Glomerular visceral epithelial cell (primary cell): ENCODE results near the gene LINGO1.

Experiments used
- DNase-seq: peaks from one replicate; pipeline ENCODE4 v3.0.0-alpha.2; 2016; ENCODE audit errors: extremely low spot score

The LINGO1 gene

GRCh38 chr15:77616072-77616471, 16.6 kb downstream of the LINGO1 start:
- no peak for DNase-seq

- DNase-seq, result no peak
Measured at GRCh38 chr15:77615472-77615871, 17.2 kb downstream of the LINGO1 start.

DNA sequence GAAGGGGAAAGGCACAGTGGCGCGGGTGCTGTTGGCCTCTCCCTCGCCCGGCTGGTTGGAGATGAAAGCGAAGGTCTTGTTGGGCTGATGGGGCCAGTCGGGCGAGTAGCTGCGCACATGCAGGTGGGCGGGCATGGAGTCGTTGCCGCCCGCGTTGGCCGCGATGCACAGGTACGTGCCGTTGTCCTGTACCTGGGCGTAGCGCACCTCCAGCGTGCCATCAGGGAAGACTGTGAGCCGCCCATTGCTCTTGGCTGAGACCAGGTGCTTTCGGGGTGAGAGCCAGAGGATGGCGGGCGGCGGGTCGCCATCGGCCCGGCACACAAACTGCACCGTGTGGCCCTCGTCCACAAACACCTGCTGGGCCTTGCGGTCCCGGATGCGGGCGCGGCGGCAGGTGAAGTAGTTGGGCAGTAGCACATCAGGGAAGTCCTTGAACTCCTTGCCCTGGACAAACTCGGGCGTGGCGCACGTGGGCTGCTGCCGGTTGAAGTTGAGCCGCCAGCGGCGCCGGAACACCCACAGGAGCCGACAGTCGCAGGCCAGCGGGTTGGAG, 18.4 kb downstream of the LINGO1 start:
- DNase-seq, result no peak

GRCh38 chr15:77613814-77614213, 18.9 kb downstream of the LINGO1 start:
- no peak for DNase-seq

GRCh38 chr15:77612958-77613601, 19.6 kb downstream of the LINGO1 start:
- no peak for DNase-seq

- no peak for DNase-seq
Measured at GRCh38 chr15:77611767-77612166, 20.9 kb downstream of the LINGO1 start.

DNA sequence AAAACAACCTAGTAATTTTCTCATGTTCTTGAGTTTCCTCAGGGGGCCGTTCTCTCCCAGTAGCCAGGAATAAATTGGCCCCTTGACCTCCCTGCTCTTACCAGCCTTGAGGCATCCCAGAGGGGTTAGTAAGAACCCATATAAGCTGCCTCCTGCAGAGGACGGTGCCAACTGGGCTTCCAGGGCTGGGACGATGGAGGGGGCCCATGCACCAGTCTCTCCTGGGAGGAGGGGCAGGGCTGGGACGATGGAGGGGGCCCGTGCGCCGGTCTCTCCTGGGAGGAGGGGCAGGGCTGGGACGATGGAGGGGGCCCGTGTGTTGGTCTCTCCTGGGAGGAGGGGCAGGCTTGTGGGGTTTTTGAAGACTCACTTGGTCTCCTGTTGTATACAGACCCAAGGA, 22.0 kb downstream of the LINGO1 start:
- no peak for DNase-seq

- no peak for DNase-seq
Measured at GRCh38 chr15:77609558-77609957, 23.2 kb downstream of the LINGO1 start.

DNA sequence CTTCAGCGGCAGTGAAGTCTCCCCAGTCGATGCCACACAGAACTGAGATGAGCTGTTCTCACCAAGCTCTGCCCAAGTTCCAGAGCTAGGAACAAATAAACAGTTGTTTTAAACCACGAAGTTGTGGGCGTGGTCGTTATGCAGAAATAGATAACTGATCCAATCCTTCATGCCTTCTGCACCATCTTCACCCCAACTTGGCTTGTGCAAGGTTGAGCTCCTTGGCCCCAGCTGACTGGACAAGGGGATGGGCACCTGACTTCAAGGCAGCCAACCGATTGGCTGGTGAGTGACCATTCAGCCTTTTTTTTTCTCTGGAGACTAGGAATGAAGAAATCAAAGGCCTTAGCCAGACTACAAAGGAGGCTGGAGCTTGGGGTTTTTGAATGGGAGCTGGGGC, 23.9 kb downstream of the LINGO1 start:
- no peak for DNase-seq

GRCh38 chr15:77607894-77608261, 24.8 kb downstream of the LINGO1 start:
- DNase-seq, result no peak

DNA sequence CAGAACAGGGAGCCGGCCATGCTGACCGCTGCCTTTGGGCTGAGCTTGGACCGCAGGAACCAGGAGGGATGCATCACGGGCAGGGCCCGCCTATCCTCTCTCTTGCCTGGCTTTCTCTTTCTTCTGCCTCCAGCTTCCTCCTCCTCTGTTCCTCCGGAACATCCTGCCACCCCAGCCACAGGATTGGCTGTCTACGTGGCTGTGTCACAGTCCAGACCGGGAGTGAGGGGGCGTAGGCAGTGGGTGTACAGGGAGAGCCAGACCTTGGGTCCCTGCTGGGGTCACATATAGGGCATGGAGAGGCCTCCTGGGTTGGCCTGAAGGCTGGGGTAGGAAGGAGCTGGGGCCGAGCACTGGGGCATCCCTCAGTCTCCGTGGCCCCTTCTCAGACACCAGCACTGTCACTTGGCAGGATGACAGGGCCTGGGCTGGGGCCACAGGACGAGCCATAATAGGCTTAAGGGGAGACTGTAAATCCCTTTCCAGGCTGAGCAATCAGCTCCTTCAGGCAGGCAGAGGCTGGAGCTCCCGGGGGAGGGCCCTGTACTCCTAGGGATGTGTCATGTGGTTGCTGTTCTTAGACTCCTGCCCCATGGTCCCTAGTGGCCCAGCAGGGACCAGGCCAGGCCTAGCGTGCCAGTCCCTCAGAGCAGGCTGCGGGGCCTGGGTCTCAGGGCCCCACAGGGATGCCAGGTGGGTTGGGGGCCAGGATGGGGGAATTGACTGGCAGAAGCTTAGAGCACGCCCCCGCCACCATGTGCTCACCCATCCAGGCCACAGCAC, 25.4 kb downstream of the LINGO1 start:
- no peak for DNase-seq

DNA sequence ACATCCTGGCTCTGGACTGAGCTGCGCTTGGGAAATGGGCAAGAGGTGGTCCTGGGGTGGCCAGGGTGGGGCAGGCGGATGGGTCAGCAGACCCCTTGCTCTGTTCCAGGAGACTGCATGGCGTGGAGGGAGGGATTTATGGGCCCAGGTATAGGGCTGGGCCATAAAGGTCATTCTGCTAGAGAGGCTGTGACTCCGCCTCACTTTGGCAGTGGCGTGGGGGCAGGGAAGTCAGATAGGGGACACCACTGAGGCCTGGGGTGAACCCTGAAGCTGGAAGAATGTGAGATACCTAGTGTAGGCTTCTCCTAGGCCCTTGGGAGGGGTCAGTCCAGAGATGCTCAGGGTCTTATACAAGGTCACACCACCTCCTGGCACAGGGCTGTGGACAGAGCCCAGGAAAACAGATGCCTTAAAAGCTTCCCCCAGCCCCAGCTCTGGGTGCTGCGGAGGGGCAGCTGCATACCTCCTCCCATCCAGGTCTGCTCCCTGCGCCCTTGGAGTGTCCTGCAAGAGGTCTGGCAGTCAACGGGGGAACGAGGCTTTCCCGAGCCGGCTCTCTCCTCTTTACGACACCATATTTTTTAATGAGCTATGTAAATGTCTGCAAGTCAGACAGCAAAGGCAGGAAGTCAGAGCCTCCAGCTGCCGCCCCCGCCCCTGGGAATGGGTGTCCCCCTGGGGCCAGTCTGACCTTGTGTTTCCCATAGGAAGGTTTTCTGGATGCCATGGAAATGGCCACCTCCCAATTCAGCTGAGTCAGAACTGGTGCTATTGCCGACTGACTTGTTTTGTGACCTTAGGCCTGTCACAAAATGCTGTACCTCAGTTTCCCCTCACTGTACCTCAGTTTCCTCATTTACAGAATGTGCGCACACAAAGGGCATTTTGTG, 26.3 kb downstream of the LINGO1 start:
- DNase-seq, result no peak

GRCh38 chr15:77605547-77605946, 27.2 kb downstream of the LINGO1 start:
- no peak for DNase-seq

GRCh38 chr15:77604973-77605372, 27.7 kb downstream of the LINGO1 start:
- no peak for DNase-seq

- DNase-seq, result no peak
Measured at GRCh38 chr15:77603611-77604336, 28.9 kb downstream of the LINGO1 start.

GRCh38 chr15:77602800-77603199, 29.9 kb downstream of the LINGO1 start:
- DNase-seq, result no peak

DNA sequence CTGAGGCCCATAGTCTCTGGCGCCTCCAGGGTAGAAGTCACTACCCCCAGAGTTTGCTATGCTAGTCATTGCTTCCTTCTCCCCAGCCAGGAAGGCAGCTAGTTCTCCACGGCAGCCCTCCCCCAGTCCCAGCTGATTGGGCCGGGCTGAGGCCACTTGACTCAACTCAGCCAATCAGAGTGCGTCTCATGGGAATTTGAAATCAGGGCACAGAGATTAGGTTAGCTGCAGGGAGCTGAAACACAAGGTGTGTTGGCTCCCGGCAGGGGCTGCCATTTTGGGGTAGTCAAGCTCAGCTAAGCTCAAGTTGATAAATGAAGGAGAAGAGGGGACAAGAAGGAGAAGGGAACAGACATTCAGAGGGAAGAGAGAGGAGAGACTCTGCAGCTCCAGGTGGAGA, 32.8 kb downstream of the LINGO1 start:
- DNase-seq, result no peak

DNA sequence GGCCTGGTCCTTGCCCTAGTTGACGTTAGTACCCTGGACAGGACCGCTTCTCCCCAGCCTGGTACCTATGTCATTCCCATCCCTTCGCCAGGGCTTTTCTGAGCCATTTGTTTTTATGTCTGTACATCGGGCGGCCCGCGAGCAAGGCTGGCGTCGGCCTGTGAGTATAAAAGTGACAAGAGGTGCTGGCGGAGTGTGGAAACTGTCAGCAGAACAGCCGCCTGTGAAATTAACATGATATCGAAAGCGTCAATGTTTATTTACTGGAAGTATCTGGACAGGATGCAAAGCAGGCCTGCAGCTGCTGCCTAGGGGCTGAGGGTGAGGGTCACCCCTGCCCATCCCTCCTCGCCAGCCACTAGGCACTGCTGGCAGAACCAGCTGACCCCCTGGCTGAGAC, 33.4 kb downstream of the LINGO1 start:
- DNase-seq, result no peak

DNA sequence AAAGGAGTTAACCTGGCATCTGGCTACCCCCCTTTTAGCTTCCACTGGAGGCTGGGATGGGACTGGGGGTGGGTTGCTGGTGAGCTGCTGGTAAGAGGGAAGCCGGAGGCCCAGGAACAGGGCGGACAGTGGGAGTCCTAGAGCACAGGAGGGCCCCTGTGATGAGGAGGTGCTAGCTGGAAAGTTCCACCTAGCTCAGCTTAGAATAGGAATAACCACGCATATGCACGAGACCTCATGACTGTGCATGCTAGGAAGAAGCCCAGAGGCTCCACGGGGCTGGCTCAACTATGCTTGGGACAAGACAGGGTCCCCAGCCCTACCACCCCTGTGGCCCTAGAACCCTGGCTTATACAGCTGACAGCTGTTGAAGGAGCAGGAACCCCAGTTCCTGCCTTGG, 34.1 kb downstream of the LINGO1 start:
- no peak for DNase-seq

DNA sequence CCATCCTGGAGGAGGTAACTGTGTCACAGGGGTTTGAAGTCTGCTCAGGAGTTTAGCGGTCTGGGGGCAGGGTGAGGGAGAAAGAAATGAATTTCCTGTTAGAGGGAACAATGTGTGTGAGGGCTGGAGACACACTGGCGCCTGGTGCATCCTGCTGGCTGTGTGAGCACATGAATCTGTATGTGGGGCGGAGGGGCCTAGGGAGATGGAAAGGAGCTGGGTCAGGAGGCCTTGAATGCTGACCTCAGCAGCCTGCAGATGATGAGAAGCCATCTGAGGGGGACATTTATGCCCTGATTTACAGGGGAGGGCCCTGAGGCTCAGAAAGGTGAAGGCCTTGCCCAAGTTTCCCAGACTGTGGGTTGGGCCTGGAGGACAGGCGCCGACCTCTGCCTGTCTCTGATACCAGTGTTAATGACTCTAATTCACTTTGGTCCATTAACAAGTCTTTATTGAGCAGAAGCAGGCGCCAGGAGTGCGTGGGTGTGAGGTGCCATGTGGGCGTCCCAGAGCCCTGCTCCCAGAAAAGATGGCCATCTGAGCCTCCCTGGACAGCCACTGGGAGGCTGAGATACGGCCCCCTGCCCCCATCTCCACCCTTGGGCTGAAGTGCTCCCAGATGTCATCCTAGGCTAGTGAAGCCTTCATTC, 34.8 kb downstream of the LINGO1 start:
- DNase-seq, result no peak
